ENCODE results near the gene EPHA1. TPM values are rescaled to one million over a fixed set of nuclear protein-coding genes. Genes with fewer than 3 reads are reported as not detected.

The EPHA1 gene
- total and polyA plus RNA-seq, 2 donors (not counting 1 experiment from before 2014, with no cell fraction given), result 0.39 to 0.49 TPM

GRCh38 chr7:143382126-143382790 lies 26.4 kb downstream of the EPHA1 start:
- H3K27ac ChIP-seq (ENCODE audit: low read length in 2 of 2), result peak overlapping the region in 1 of 2 donors; percentile 23
- ChIA-PET CTCF (interaction anchor here (1.0 kb wide), 1 partner anchor 142 kb away, joined by 3 read pairs; no protein-coding TSS in a partner anchor), POLR2A (interaction anchor here (0.7 to 1.3 kb wide), 2 partner anchors 26 to 95 kb away, joined by 3 to 5 read pairs; partner anchors contain the start of gene EPHA1)
- peak overlapping the region; percentile 70 for H3K4me3 Mint-ChIP-seq
- ATAC-seq (ENCODE audit: low read depth) (no peak), DNase-seq (peak; percentile 30)
- intact Hi-C loops (cut with micrococcal nuclease), result loop anchor here (5.0 kb wide), 1 partner anchor 575 kb away; no protein-coding TSS in a partner anchor
- no peaks in the 10 kb centered on the region for H3K36me3 ChIP-seq (replicated peaks in 1 of 2; ENCODE audit: control extremely low read depth in 1 of 2, control insufficient read depth in 1 of 2, extremely low read depth in 1 of 2, insufficient read depth in 2 of 2, low read length in 1 of 2)
- H3K9me3 ChIP-seq (ENCODE audit: control extremely low read depth in 1 of 3, control insufficient read depth in 2 of 3, insufficient read depth in 1 of 3, low read length in 2 of 3), result no peaks in the 10 kb centered on the region
- H2AFZ ChIP-seq (ENCODE audit: insufficient read depth, low read depth, low read length, poor library complexity, severe bottlenecking), result peak overlapping the region; percentile 97
- H3K9ac ChIP-seq (ENCODE audit: low read length), result peak overlapping the region; percentile 99
- no peaks in the 10 kb centered on the region for H3K9me3 Mint-ChIP-seq (ENCODE audit: insufficient read depth)
- H4K20me1 ChIP-seq (ENCODE audit: control insufficient read depth, insufficient read depth, low read length, poor library complexity, severe bottlenecking), result no peaks in the 10 kb centered on the region
- no peak for TF ChIP-seq CTCF (IDR thresholded peaks at IDR 0.05)
- TF ChIP-seq EZH2 (IDR thresholded peaks at IDR 0.05; ENCODE audit: borderline replicate concordance, insufficient read depth, low read depth, low read length, poor library complexity, severe bottlenecking), result no peak
- peaks cover 17% of the 10 kb centered on the region for H3K4me1 Mint-ChIP-seq
- no peaks in the 10 kb centered on the region for H3K27me3 Mint-ChIP-seq
- H3K27ac Mint-ChIP-seq, result peak overlapping the region; percentile 57
- peaks cover 44 to 60% of the 10 kb centered on the region in 2 donors for H3K4me1 ChIP-seq (ENCODE audit: control insufficient read depth in 2 of 2, insufficient read depth in 2 of 2, low read length in 2 of 2)
- WGBS (ENCODE audit: insufficient coverage), result 33% methylated on average over 1 of the region's 21 CpGs
- H3K27me3 ChIP-seq (replicated peaks in 1 of 4; ENCODE audit: control extremely low read depth in 1 of 4, control insufficient read depth in 3 of 4, insufficient read depth in 4 of 4, low read length in 3 of 4), result no peaks in the 10 kb centered on the region
- H3K4me3 ChIP-seq (ENCODE audit: control extremely low read depth in 1 of 5, extremely low read depth in 1 of 5, insufficient read depth in 1 of 5, low read depth in 2 of 5, low read length in 4 of 5), result peak overlapping the region; percentile 31 to 99 (median 90)
- peaks cover 4% of the 10 kb centered on the region for H3K79me2 ChIP-seq (ENCODE audit: control insufficient read depth, insufficient read depth, low read length)
- H3K4me2 ChIP-seq (replicated peaks; ENCODE audit: low read depth, low read length, poor library complexity, severe bottlenecking), result peak overlapping the region; percentile 99
